HG03039 (cell line): Measurements from ENCODE around the gene C11orf24.

Experiments used
- ATAC-seq: cut with Tn5 transposase; IDR thresholded peaks from one replicate; pipeline ENCODE4 v1.9.1; 2021; ENCODE audit warnings: mild to moderate bottlenecking, moderate library complexity; ENCODE audit not compliant: unreplicated experiment

The C11orf24 gene

DNA sequence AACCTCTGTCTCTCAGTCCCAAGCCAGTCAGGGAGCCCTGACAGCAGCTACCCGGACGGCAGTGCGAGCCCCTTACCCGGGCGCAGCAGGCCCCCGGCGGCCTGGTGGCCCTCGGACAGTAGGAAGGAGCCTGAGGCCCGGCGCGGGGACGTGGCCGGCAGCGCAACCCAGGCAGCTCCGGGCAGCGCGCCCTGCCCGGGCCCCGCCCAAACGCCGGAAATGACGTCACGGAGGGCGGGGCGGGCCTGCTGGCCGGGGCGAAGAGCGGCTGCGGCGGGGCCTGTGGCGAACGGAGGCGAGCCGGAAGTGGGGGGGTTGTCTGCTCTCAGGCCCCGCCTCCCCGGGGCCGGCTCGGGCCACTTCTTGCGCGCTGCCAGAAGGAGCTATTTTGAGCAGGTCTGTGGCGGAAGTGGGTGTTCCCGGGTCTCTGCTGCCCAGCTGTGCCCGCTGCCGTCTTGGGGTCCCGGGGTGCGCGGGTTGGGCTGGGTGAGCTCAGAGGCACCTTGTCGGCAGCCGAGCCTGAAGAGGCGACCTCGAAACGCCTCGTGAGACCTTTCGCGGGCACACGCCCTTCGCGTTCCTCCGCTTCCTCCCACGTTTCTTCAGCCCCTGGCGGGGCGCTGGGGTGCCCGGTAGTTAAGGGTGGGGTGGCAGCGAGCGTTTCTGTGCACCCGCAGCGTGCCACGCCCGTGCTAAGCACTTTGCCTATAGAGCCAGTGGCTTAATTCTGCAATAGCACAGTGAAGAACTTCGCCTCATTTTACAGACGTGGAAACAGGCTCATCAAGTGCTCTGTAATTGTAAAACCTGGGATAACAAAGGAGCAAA is at the start of gene C11orf24:
Gene C11orf24, minus strand, starts transcription at position 193 of the 828 bp plus-strand sequence. CDS start 8,206 bp downstream, outside the sequence.
- ATAC-seq, result peak; percentile 72

DNA sequence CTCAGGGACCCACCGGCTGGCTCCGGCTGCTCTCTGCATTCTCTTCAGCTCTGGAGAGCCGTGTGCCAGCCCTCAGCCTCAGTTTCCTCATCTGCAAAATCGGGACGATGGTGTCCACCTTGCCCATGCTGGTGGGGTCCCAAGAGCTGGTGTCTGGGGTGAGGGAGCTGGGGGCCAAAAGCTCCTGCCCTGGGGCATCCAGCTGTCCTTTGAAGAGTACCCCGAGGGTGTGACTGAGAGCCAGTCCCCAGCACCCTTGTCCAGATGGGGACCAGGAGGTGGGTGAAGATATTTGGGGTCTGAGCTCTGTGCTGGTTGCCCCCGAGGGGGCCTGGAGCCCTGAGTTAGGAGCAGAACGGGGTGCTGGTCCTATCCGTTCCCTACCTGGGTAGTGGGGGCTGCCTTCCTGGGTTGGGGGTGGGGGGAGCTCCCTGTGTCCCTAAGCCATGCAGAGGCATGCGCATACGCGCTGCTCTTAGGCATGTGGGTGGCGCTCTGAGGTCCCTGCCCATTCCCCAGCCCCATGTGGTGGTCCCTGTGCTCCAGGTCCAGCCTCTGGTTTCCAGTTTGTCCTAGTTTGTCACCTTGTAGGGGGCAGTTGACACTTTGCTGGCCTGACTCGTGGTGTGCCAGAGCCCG is 45.5 kb upstream of the C11orf24 start:
- ATAC-seq, result no peak

DNA sequence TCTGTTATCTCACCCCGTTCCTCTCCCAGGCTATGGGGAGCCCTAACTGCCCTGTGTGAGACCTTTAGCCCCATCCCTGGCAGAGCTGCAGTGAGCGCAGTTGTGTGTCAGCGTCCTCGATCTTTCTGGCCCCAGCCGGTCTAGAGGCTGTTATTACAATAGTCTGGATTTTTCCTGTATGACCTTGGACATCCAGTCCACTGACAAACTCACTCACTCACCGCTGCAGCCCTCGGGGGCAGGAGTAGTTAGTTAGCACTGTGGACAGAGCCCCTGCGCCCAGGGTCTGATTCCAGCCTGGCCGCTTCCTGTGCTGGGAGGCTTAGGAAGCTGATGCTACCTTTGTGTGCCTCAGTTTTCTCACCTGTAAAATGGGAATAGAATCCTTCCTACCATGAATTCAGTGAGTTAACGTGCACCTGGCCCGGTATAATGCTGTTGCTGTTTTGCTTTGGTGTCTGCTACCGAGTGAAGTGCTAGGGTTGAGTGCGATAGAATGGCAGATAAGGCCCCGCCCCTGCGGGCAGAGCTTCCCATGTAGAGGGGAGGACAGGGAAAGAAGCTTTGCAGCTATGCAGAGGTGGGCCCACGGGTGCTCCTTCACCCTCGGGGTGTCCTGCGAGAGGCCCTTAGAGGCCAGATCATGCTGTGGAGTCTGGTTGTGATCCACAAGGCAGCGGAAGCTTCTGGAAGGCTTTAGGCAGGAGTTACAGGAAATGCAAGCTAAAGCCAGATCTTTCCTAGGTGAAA is 43.6 kb upstream of the C11orf24 start:
- ATAC-seq, result no peak

DNA sequence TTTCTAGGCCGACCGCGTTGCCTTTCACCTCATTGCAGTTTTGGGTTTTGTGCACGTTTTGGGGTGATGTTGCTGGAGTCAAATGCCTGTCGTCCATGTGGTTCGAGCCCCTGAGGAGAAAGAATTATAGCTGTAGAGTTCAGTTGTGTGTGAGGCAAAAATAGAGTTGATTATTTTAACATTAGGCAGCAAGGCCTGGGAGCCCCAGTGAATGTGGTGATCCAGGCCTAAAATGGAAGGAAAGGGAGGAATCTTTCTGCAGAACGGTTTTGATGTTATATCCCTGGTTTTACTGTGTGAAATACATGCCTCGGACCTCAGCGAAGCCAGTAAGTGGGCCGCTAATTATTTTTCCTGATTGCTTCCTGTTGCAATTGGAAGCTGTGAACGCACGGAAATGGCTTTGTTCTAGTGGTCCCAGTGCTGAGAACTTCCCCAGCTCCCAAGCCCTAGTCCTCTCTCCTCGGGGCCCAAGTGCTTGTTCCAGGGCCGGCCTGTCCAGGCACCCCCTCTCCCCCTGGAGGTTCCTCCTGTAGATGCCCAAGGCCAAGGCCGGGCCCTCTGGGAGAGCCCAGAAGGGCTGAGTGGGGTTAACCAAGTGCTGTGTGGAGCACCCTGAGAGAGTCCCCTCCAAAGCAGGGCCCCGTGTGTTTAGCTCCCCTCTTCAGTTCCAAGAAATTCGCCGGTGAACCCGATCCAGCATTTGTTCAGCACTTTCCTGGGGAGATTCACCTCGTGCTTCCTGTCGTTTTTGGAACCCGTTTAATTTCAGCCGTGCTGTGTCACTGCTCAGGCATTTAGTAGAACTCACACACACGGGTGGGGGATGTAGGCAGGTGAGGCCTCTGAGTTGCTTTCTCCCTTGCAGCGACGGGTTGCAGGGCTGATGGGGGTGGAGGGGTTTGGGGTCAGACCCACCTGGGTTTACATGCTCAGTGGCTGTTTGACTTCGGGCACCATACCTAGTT is 42.7 kb upstream of the C11orf24 start:
- ATAC-seq, result no peak

DNA sequence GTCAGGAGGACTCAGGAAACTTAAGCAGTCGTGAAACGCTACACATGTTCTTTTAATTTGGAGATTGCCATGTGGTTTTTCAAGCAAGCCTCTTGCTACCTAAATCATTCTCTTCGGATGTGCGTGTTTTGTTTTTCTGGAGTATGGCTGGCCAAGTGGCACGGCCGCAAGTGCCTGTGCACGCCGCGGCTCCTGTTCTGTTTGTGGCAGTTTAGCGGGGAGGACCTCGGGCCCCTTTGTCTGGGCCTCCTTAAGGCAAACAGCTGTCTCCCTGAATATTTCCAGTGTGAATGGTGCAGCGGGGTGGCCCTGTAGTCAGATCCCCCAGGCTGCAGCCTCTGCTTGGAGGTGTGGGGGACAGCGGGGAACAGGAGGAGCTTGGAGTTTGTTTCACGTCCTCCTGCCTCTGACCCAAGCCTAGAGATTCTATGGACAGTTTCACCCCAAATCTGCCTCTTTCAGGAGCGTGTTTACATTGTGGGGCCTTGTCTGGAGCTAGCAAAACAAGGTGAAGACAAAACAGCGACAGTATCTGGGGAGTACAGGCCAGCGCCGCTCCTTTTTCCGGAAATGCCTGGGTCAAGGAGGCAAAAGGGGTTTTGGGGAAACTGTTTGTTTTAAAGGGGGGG is 41.9 kb upstream of the C11orf24 start:
- ATAC-seq, result no peak

DNA sequence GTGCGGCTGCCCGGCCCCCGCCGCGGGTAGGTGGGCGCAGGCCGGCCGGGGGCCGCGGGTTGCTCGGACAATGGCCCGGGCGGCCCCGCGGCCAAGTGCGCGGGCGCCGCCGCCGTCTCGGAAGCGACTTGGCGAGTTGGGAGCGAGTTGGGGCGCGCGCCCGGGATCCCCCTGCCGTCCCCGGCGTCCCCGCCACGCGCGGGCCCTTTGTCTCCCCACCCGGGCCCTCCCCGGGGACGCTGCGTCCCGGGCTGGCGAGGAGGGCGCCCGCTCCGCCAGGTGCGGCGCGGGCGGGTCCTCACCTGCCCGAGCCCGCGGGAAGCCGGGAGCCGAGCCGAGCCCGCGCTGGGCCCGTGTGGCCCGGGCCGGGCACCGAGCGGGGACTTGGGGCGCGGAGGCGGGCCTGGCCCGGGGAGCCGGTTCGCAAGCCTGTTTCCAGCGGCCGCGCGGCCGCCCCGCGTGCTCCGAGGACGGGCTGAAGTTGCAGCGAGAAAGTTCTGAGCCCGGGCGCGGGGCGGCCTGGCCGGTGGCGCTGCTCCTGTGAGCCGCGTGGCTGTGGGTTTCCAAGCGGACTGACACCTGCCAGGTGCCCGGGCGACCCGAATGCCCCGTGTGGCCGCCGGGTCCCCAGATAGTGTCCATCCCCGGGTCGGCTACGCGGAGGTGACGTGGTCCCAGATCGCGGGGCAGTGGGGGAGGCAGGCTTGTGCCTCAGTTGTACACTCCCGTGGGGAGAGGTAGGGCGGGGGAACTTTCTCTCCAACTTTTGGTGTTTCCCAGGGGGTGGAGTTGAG is 41.2 kb upstream of the C11orf24 start:
- no peak for ATAC-seq

DNA sequence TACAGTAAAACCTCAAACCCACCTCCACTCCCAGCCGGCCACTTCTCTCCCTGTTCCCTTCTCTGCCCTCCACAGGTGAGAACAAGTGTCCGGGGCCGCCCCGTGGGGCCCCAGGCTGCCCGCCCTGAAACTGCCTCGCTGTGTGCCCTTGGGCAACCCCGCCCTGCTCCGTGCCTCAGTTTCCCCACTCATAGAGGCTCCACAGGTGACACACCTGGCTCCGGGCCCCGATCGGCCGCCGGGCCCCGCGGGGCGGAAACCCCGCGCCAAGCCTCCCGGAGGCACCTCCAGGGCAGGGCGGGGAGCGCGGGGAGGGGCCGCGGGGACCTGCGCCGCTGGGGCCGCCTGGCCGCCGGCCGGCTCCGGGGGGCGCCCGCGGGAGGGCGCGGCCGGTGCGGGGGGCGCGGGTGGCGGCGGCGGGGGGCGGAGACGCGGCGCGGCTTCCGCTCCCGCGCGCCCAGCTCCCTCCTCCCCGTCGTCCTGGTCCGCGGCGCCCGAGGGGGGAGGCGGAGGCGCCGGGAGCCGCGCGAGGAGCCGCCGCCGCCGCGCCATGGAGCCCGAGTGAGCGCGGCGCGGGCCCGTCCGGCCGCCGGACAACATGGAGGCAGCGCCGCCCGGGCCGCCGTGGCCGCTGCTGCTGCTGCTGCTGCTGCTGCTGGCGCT is 40.5 kb upstream of the C11orf24 start, which contains the start of gene LRP5:
Gene LRP5, plus strand, starts transcription at position 475 of the 663 bp plus-strand sequence. Its CDS starts 124 bp downstream, at position 599.
- ATAC-seq, result no peak

DNA sequence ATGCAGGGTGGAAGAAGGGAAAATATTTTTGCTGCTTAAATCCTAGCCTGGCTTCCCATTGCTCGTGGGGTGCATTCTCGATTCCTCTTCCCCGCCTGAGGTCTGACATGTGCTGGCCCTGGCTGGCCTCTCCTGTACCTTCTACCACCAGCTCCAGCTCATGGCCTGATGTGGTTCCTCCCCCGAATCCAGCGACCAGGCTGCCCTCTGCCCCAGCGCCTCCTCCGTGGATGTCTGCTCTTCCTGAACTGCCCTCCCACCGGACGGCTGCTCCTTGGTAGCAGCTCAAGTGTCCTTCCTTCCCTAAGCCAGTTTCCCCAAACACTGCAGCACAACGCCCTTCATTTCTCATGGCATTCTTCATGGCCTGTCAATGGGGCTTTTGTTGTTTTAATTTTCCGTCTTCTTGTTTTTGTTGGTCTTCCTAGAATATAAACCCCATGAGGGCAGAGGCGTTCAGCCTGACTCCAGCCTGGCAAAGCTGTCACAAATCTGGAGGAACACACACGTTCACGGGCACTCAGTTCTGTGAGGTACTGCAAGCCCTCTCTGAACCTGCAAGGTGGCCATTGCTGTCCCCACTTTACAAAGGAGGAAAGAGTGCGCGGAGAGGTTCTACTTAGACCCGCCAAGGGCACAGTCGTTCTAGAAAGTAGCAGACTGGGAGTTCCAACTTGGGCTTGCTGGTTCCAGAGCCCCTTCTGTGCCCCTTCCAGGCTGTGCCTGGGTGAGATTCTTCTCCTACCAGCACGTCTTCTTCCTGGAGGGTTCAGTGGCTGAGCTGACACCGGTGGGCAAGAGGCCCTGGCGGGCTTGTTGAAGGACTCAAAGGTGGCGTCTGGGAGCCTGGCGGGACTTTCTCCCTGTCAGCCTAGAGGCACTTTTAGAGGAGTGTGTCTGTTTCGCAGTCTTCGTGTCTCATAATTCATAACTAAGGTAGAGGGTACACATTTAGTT is 39.7 kb upstream of the C11orf24 start:
- ATAC-seq, result no peak

DNA sequence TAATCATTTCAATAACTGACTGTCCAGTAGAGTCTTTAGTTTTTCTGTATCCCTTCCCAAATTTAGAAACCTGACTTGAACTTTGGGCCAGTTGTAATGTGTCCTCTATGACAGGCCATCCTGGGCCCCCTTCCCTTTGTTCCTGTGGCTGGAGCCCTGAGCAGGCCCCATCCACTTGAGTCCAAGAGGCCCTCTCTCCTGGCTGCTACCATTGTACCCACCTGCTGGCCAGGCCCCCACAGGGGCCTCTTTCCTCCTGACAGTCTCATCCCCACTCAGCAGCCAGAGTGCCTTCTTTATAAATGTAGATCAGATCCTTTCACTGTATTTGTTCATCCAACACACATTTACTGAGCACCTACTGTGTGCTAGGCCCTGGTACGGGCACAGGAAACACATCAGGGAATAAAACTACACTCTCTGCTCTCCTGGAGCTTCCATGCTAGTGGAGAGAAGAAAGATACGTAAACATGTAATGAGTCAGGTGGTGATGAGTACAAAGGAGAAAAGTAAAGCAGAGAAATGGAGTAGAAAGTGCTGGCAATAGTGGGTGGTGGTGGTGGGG is 37.9 kb upstream of the C11orf24 start:
- ATAC-seq, result no peak

DNA sequence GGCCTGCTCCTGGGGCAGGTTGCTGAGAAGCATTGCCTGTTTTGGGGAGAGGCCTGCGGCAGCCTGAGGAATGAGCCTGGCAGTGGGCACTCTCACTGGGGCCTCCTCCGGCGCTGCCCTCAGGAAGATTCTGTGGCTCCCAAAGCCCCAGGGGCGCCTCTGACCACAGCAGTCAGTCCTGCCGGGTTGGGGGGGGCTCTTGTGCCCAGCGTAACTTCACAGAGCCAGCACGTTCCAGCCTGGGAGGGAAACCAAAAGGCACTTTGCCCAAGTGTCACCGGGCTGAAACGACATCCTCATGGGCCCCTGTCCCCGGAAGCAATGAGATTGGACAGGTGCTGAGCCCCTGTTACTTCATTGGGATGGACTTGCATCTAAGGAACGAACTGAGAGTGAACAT is 36.3 kb upstream of the C11orf24 start:
- ATAC-seq, result no peak

DNA sequence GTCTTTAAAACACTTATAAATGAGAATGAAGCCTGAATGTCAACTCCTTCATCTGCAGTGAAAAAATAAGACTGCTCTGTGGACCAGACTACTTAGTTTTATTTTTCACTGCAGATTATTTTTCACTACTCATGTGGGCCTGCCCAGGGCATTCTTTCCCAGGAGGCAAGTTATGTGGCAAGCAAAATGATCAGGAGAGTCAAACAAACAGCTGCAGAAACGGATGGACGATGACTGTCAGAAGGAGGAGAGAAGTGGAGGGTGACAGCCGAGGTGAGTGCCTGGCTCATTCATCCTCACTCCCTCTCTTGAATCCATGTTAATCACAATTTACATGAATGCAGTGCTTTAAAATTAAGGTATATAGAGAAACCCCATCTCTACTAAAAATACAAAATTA is 34.9 kb upstream of the C11orf24 start:
- no peak for ATAC-seq

DNA sequence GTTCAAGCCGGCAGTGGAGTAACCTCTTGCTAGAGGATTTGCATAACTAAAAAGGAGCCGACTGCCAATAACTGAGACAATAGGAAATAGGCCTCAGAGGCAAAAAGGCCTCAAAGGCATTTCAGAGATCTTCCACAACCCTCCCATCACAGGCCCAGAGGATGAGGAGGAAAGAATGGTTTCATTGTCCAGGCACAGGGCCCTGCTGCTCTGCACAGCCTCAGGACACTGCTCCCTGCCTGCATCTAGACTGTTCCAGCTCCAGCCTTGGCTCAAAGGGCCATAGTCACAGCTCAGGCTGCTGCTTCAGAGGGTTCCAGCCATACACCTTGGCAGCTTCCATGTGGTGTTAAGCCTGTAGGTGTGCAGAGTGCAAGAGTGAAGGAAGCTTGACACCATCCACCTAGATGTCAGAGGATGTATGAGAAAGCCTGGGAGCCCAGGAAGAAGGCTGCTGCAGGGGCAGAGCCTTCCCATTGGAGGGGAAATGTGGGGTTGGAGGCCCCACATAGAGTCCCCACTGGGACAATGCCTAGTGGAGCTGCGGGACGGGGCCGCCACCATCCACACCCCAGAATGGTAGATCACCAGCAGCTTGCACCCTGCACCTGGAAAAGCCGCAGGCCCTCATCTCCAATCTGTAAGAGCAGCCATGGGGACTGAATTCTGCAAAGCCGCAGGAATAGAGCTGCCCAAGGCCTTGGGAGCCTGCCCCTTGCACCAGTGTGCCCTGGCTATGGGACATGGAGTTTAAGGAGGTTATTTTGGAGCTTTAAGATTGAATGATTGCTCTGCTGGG is 32.4 kb upstream of the C11orf24 start:
- no peak for ATAC-seq

DNA sequence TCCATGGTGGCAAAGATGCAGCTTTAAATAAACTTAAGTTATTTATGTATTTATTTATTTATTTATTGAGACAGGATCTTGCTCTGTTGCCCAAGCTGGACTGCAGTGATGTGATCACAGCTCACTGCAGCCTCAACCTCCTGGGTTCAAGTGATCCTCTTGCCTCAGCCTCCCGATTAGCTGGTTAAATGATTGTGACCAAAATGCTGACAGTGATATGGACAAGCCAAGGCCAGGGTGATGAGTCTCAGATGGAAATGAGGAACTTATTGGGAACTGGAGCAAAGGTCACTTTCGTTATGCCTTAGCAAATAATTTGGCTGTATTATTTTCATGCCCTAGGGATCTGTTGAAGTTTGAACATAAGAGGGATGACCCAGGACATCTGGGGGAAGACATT is 31.3 kb upstream of the C11orf24 start:
- no peak for ATAC-seq

DNA sequence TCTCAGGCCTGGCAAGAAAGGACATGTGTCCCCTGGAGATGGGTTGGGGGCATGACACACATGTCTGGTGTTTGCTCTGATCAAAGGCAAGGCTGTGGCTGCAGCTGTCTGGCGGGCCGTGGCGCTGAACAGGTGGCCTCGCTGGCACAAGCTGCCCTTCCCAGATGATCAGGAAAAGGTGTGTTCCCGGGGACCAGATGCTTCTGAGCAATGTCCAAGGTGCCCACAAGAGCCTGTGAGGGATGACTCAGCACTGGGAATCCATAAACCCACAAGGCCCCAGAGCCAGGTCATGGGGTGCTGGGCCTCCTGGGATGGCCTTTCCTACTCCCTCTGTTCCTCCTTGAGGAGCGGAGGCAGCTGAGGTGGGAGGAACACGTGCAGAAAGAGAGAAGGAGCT is 30.9 kb upstream of the C11orf24 start:
- no peak for ATAC-seq

DNA sequence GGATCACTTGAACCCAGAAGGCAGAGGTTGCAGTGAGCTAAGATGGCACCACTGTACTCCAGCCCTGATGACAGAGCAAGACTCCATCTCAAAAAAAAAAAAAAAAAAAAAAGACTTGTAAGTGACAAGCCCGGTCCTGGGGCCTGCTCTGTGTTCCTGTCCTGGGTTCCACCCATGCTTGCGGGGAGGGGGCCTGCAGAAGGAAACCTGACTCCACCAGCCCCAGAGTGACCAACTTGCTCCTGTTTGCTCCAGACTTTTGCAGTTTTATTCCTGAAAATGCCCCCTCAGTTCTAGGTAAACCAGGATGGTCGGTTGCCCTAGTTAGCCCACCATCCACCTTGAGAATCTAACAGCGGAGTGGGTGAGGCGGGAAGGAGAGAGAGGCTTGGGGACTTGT is 30.5 kb upstream of the C11orf24 start:
- no peak for ATAC-seq

DNA sequence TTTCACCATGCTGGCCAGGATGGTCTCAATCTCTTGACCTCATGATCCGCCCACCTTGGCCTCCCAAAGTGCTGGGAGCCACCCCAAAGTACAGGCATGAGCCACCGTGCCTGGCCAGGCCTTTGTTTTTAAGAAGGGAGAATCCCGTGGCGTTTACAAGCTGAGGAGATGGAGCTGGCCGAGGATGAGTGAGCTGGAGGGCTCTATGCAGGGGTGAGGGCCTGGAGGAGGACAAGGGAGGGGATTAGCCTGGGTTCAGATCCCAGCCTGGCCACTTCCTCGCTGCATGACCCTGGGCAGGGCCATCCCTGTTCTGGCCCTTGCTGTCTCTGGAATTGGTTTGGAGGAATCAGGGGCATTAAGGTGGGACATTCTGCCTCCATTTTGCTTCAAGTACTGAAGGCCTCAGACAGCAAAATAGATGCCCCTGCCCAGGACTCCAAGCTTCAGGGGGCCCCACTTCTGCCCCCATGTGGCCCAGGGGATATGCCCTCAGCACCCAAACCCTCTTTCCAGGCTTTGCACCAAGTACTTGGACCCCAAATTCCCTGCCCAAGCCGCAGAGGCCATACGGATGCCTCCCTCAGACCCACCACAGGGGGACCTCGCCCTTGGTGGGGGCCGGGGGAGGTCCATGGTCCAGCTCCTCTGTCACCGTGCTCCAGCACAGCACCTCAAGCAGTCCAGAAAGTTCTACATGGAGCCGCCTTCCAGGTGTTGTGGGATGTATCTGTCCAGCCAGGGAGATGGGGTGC is 28.5 kb upstream of the C11orf24 start:
- no peak for ATAC-seq
